HG03521 (cell line): Measurements from ENCODE around the gene PCGF6.

Experiments used
- ATAC-seq: cut with Tn5 transposase; IDR thresholded peaks from one replicate; pipeline ENCODE4 v1.9.1; 2021; ENCODE audit warnings: mild to moderate bottlenecking, moderate library complexity; ENCODE audit not compliant: unreplicated experiment

PCGF6 gene

GRCh38 chr10:103327906-103328305 is 23.0 kb downstream of the PCGF6 start:
- no peak for ATAC-seq

DNA sequence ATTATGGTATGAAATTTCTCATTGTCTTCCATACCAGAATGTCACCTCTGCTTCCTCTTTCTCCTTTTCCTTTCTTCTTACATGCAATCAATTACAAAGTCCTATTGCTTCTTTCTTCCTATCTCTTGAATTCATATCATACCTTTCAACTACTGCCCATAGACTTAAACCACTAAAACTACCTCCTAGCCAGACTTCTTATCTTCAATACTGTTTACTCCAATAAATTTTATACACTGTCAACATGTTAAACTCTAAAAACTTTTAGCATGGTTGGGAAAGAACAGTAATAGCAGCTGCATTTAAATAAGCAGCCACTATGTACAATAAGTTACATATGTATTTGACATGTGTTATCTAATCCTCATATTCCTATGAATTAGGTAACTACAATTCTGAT is 34.9 kb downstream of the PCGF6 start:
- ATAC-seq = no peak

- no peak for ATAC-seq
These were observed 40.7 kb downstream of the PCGF6 start for GRCh38 chr10:103310197-103310596.

GRCh38 chr10:103307594-103307993 is 43.3 kb downstream of the PCGF6 start:
- ATAC-seq = no peak

GRCh38 chr10:103295374-103296015 is 55.4 kb downstream of the PCGF6 start:
- no peak for ATAC-seq

GRCh38 chr10:103291588-103291987 is 59.4 kb downstream of the PCGF6 start:
- ATAC-seq = no peak

GRCh38 chr10:103287992-103288391 is 62.9 kb downstream of the PCGF6 start:
- ATAC-seq = no peak

GRCh38 chr10:103284170-103284569 is 66.8 kb downstream of the PCGF6 start:
- ATAC-seq = no peak

GRCh38 chr10:103282961-103283360 is 68.0 kb downstream of the PCGF6 start:
- no peak for ATAC-seq

- no peak for ATAC-seq
These were observed 69.2 kb downstream of the PCGF6 start for GRCh38 chr10:103281753-103282152.

- ATAC-seq = no peak
These were observed 70.4 kb downstream of the PCGF6 start for GRCh38 chr10:103280506-103280905.

- ATAC-seq = no peak
These were observed 70.9 kb downstream of the PCGF6 start for GRCh38 chr10:103280031-103280430.

DNA sequence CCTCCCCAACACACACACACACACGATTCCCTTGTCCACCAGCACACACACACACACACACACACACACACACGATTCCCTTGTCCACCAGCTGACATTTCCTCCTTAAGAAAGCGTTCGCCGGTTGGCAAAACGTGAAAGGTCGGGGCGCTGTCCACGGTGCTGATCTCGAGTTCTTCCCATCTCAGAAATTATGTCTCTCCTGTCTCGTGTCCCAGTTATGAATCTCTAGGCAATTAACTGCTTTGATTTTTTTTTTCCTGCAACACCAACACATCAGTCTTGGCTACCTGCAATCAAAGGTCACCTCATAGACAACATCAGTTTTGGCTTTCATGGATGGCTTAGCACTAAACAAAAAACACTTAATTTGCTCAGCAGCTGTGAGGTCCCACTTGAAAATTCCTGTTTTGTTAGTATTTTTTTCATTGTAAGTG is 72.1 kb downstream of the PCGF6 start:
- ATAC-seq = no peak

DNA sequence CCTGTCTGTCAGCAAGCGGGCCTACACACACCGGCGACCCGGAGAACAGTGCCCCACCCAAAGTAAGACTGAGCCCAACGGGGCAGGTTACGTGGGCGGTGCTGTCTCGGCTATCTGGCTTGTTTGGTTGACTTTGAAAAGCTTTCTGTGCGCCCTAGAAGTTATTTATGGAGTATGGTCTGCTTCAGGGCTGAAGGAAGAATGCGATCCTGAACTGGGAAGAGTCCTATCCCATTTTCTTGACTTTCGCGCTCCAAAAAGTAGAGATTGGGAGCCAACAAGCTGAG is 72.5 kb downstream of the PCGF6 start:
- no peak for ATAC-seq

DNA sequence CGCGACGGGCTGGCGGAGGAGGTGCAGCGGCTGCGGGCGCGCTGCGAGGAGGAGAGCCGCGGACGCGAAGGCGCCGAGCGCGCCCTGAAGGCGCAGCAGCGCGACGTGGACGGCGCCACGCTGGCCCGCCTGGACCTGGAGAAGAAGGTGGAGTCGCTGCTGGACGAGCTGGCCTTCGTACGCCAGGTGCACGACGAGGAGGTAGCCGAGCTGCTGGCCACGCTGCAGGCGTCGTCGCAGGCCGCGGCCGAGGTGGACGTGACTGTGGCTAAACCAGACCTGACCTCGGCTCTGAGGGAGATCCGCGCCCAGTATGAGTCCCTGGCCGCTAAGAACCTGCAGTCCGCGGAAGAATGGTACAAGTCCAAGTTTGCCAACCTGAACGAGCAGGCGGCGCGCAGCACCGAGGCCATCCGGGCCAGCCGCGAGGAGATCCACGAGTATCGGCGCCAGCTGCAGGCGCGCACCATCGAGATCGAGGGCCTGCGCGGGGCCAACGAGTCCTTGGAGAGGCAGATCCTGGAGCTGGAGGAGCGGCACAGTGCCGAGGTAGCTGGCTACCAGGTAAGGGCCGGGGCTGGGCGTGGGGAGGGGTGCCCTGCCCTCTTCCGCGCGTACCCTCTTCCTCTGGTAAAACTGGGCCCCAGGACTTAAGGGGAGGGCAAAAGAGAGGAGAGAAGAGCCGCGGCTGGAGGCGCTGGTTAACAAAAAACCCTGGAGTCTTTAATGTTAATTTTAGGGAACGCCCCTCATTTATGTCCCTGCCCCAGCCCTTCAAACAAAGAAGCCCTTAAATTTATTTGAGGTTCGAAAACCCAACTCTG is 73.0 kb downstream of the PCGF6 start:
- ATAC-seq = no peak

- ATAC-seq = peak; percentile 61
These were observed 73.8 kb downstream of the PCGF6 start, which contains the start of gene INA for GRCh38 chr10:103276896-103277712. INA (plus strand) TSS chr10:103277138; CDS start chr10:103277212, 74 bp downstream.

- no peak for ATAC-seq
These were observed 74.6 kb downstream of the PCGF6 start for GRCh38 chr10:103276251-103276895.

- no peak for ATAC-seq
These were observed 77.9 kb downstream of the PCGF6 start for GRCh38 chr10:103273041-103273441.

GRCh38 chr10:103265717-103266329 is 85.1 kb downstream of the PCGF6 start:
- no peak for ATAC-seq

DNA sequence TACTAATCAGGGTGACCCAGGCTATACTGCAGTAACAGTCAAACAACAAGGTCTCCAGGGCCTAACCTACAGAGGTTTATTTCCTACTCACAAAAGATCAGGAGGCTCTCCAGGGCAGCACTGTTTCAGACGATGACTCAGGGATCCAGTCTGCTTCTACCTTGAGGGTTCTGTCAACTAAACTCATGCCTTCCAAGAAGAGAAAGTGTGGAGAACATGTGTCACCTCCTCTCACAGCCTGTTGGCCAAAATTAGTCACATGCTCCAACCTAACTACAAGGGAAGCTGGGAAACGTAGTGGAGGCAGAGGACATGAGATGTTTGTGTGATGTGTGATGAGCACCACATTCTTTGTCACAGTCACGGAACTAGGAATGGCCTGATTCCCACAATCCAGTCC is 88.7 kb downstream of the PCGF6 start:
- ATAC-seq = no peak

- ATAC-seq = no peak
These were observed 91.0 kb downstream of the PCGF6 start for GRCh38 chr10:103259989-103260388.
